K562 (cell line): ENCODE measurements around the gene BIN1. TPM values are rescaled to one million over a fixed set of nuclear protein-coding genes. Genes with fewer than 3 reads are reported as not detected.

ENCODE experiments used
- ATAC-seq: fragments of 200-7000 bp; cut with Tn5 transposase; 3 replicates; pipeline ENCODE4 v1.9.1; 2020; ENCODE audit warnings: moderate library complexity
- BruUV-seq: library from RNA; stranded (reverse); fragments of 400-500 nt; replicated peaks from 2 replicates; lab custom pipeline; 2021; lab: Mats Ljungman, UMichigan
- CTCF ChIA-PET: fragments of 300-600 bp; formaldehyde crosslinking; extraction: SDS; loops from one replicate; lab custom pipeline; 2021; ENCODE audit warnings: low intra/inter-chr PET ratio; lab: Yijun Ruan, JAX
- POLR2A ChIA-PET: fragments of 300-600, 350-650 bp; sonication (Branson Sonifier 250); formaldehyde crosslinking; extraction: SDS; loops from one replicate; lab custom pipeline; 2021; ENCODE audit warnings: antibody characterized with exemption, inconsistent platforms; lab: Yijun Ruan, JAX
- DNase-seq, 4 experiments: peaks; one replicate each; pipeline versions ENCODE4 v3.0.0 to v3.0.0-alpha.2; 2011 to 2018; ENCODE audit warnings: low spot score in 3 of 4, mixed read lengths in 3 of 4; ENCODE audit errors: extremely low read depth in 1 of 4
- FAIRE-seq: peaks from 2 replicates; lab custom pipeline; 2011; peaks lifted over from hg19 to GRCh38; lab: Jason Lieb, UNC
- H2AFZ ChIP-seq: 2 replicates; pipeline ENCODE4 v1.6.0; 2011; ENCODE audit warnings: low read depth, low read length, control low read depth, inconsistent platforms
- H3K27ac ChIP-seq: fragments of 200-600 bp; 3 replicates; pipeline ENCODE4 v1.8.0; 2011; ENCODE audit warnings: low read depth, mild to moderate bottlenecking, control low read depth, inconsistent platforms, low read length, moderate library complexity, mixed read lengths; ENCODE audit errors: extremely low read depth
- H3K27me3 ChIP-seq, 2 experiments: fragments of 300-600 bp in 1 of 2; 2 replicates in 1 of 2; 3 replicates in 1 of 2; pipeline versions ENCODE4 v1.6.0 to v1.8.0; 2011; ENCODE audit warnings: inconsistent platforms in 2 of 2, low read length in 2 of 2, mild to moderate bottlenecking in 1 of 2, mixed read lengths in 1 of 2, moderate library complexity in 1 of 2; ENCODE audit not compliant: control insufficient read depth in 2 of 2, insufficient read depth in 2 of 2
- H3K36me3 ChIP-seq: fragments of 300-600 bp; 3 replicates; pipeline ENCODE4 v1.8.0; 2011; ENCODE audit warnings: mild to moderate bottlenecking, low read length, inconsistent platforms; ENCODE audit not compliant: control insufficient read depth, insufficient read depth
- H3K4me1 ChIP-seq, 2 experiments: fragments of 200-600 bp in 1 of 2; replicated peaks in 1 of 2; 2 replicates in 1 of 2; 3 replicates in 1 of 2; pipeline versions ENCODE4 v1.5.1 to v1.8.0; 2011; ENCODE audit warnings: inconsistent platforms in 2 of 2, low read length in 2 of 2, mild to moderate bottlenecking in 1 of 2, mixed read lengths in 1 of 2, moderate library complexity in 1 of 2; ENCODE audit not compliant: control insufficient read depth in 2 of 2, insufficient read depth in 2 of 2
- H3K4me2 ChIP-seq: 2 replicates; pipeline ENCODE4 v1.6.1; 2011; ENCODE audit warnings: low read length, control low read depth, inconsistent platforms, mixed read lengths; ENCODE audit not compliant: insufficient read depth
- H3K4me3 ChIP-seq: fragments of 200-600 bp; sonication (generic), shearing (Covaris generic); 2 replicates; pipeline ENCODE4 v1.5.1; 2016; ENCODE audit warnings: control low read depth, inconsistent platforms
- H3K79me2 ChIP-seq: fragments of 200-600 bp; 3 replicates; pipeline ENCODE4 v1.8.0; 2011; ENCODE audit warnings: low read length, inconsistent platforms; ENCODE audit not compliant: control insufficient read depth, insufficient read depth
- H3K9ac ChIP-seq, 2 experiments: 2 replicates each; pipeline versions ENCODE4 v1.6.0 to v1.6.1; 2011; ENCODE audit warnings: low read depth in 2 of 2, low read length in 2 of 2, control low read depth in 1 of 2, inconsistent platforms in 1 of 2, mild to moderate bottlenecking in 1 of 2, mixed read lengths in 1 of 2; ENCODE audit not compliant: insufficient read depth in 1 of 2
- H3K9me1 ChIP-seq: one replicate; pipeline ENCODE4 v1.6.0; 2011; ENCODE audit warnings: inconsistent platforms, mild to moderate bottlenecking, low read length, moderate library complexity; ENCODE audit not compliant: control insufficient read depth, insufficient read depth
- H3K9me3 ChIP-seq: replicated peaks from 2 replicates; pipeline ENCODE4 v1.5.1; 2011; ENCODE audit warnings: low read depth, low read length, inconsistent platforms; ENCODE audit not compliant: control insufficient read depth, insufficient read depth
- H4K20me1 ChIP-seq: replicated peaks from 2 replicates; pipeline ENCODE4 v1.6.1; 2011; ENCODE audit warnings: low read length, inconsistent platforms, mixed read lengths; ENCODE audit not compliant: control insufficient read depth, insufficient read depth
- CHCHD3 ChIP-seq: fragments of 250-450 bp; sonication (Bioruptor Pico); IDR thresholded peaks from 2 replicates; pipeline ENCODE4 v2.1.2; 2022; ENCODE audit warnings: mild to moderate bottlenecking
- JUND ChIP-seq, 2 experiments: IDR thresholded peaks; 2 replicates in 1 of 2; 3 replicates in 1 of 2; pipeline ENCODE4 v1.6.1; 2011; ENCODE audit warnings: borderline replicate concordance in 2 of 2, low read depth in 2 of 2, low read length in 2 of 2, improper control_type of control experiment in 1 of 2, missing biosample characterization in 1 of 2, missing genetic modification characterization in 1 of 2, missing genetic modification reagents in 1 of 2
- PRDM10 ChIP-seq: fragments of 450-650 bp; IDR thresholded peaks from 2 replicates; pipeline ENCODE4 v1.6.1; 2018; ENCODE audit not compliant: partially characterized antibody
- SUPT5H ChIP-seq: fragments of 450-650 bp; IDR thresholded peaks from 2 replicates; pipeline ENCODE4 v1.6.1; 2016
- WGBS: fragments of 100-300 bp; shearing (Covaris generic); methylation state at CpG from one replicate; pipeline ENCODE4 v1.1.6; 2016; ENCODE audit warnings: low coverage, mixed read lengths; ENCODE audit not compliant: insufficient coverage; ENCODE audit errors: missing lambda C conversion rate; 5-methylcytosine and 5-hydroxymethylcytosine counted together
- in situ Hi-C: fragments of 300-500 bp; cut with MboI; formaldehyde crosslinking; loops from 4 replicates; pipeline ENCODE4 v1.15.0; 2018; ENCODE audit warnings: inconsistent platforms, mixed read lengths
- intact Hi-C: fragments of 100-400 bp; cut with micrococcal nuclease; formaldehyde crosslinking; loops from 2 replicates; pipeline ENCODE4 v1.14.2; 2022
- polyA plus RNA-seq, 8 experiments: library from polyadenylated mRNA; depleted of rRNA in 4 of 8; stranded (reverse) in 5 of 8; unstranded in 3 of 8; fragments of >200 nt; fragmentation: Nextera tagmentation in 2 of 8; fragmentation: Illumina TruSeq in 1 of 8; extraction: Ambion mirVana in 2 of 8; extraction: Trizol in 1 of 8; gene quantifications; 2 replicates each; pipeline versions ENCODE4 v1.2.1 to v1.2.3, GENCODE V29; 2011 to 2014; ENCODE audit warnings: inconsistent platforms in 1 of 8, missing spikeins in 1 of 8
- total RNA-seq, 7 experiments: library from RNA; depleted of rRNA in 6 of 7; stranded (reverse); fragments of >200 nt in 6 of 7; fragmentation: Illumina TruSeq in 2 of 7; extraction: Trizol in 2 of 7; gene quantifications; 2 replicates each; pipeline versions ENCODE4 v1.2.1 to v1.2.3, GENCODE V29; 2011 to 2021; ENCODE audit warnings: low replicate concordance in 1 of 7
- TF ChIP-seq, protein P1 (sequence below): fragments of 450-650 bp; IDR thresholded peaks from 2 replicates; pipeline ENCODE4 v1.6.1; 2016; ENCODE audit warnings: borderline replicate concordance

The BIN1 gene
- total and polyA plus RNA-seq, 9 of the 15 experiments (the other 6 are each of a cell fraction or from before 2014, with no cell fraction given), result 0.04 to 2.8 (median 0.79) TPM; not detected in 1

GRCh38 chr2:127130421-127130820 is 23.5 kb upstream of the BIN1 start (continued):
- no peak for TF ChIP-seq JUND (IDR thresholded peaks at IDR 0.05; ENCODE audit: borderline replicate concordance, low read depth, low read length)
- no peak for TF ChIP-seq JUND (tag; IDR thresholded peaks at IDR 0.05; ENCODE audit: borderline replicate concordance, low read depth, low read length)
- TF ChIP-seq, protein P1, sequence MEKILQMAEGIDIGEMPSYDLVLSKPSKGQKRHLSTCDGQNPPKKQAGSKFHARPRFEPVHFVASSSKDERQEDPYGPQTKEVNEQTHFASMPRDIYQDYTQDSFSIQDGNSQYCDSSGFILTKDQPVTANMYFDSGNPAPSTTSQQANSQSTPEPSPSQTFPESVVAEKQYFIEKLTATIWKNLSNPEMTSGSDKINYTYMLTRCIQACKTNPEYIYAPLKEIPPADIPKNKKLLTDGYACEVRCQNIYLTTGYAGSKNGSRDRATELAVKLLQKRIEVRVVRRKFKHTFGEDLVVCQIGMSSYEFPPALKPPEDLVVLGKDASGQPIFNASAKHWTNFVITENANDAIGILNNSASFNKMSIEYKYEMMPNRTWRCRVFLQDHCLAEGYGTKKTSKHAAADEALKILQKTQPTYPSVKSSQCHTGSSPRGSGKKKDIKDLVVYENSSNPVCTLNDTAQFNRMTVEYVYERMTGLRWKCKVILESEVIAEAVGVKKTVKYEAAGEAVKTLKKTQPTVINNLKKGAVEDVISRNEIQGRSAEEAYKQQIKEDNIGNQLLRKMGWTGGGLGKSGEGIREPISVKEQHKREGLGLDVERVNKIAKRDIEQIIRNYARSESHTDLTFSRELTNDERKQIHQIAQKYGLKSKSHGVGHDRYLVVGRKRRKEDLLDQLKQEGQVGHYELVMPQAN, result no peak
- TF ChIP-seq PRDM10, result no peak
- TF ChIP-seq SUPT5H, result no peak

DNA sequence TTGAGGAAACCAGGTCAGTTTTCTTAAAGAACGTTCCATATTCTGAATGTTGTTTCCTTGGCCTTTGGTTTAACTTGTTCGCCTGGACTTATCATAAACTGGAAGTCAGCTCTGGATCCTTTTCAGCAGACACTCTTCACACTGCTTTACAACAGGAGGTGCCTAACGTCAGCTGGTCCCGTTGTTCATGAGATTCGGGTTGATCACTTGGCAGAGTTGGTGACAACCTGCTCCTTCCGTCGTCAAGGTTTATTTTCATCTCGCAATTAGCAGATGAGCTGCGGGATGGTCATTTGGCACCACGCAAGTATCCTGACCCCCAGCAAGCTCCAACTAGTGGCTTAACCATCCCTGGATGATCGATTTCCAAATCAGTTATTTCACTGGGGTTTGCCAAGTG is 23.0 kb upstream of the BIN1 start:
- peaks cover 0 to 4% of the 10 kb centered on the region in 2 experiments; a peak in 1 of 5 replicates for H3K4me1 ChIP-seq
- FAIRE-seq (no peak), DNase-seq (no peak), ATAC-seq (no peak)
- H3K27me3 ChIP-seq, result peaks cover 5 to 26% of the 10 kb centered on the region in 2 experiments; a peak in 4 of 5 replicates
- no peak overlapping the region for H3K4me3 ChIP-seq
- no peak for TF ChIP-seq CHCHD3 (CRISPR knock-in tag)
- POLR2A ChIA-PET, result no interaction called here
- 3% methylated on average over 11 of the region's 11 CpGs for WGBS
- no peaks in the 10 kb centered on the region for H3K79me2 ChIP-seq
- H3K9me1 ChIP-seq, result no peaks in the 10 kb centered on the region
- no peak overlapping the region for H3K27ac ChIP-seq
- H3K9ac ChIP-seq, result no peak overlapping the region
- in situ Hi-C loops, result no loop called here
- H2AFZ ChIP-seq, result no peak overlapping the region
- no peaks in the 10 kb centered on the region; the same call in 1 of the 2 replicates for H4K20me1 ChIP-seq
- H3K9me3 ChIP-seq, result no peaks in the 10 kb centered on the region
- no peaks in the 10 kb centered on the region for H3K36me3 ChIP-seq
- no peak overlapping the region for H3K4me2 ChIP-seq
- CTCF ChIA-PET, result no interaction called here
- intact Hi-C loops, result no loop called here
- BruUV-seq, result no TSS peak
